Measurements from ENCODE around the gene SAMD10. TPM values are rescaled to one million over a fixed set of nuclear protein-coding genes. Genes with fewer than 3 reads are reported as not detected.
A peak's percentile ranks its signal among the peaks of the same experiment; 100 is the strongest.

The SAMD10 gene
- total and polyA plus RNA-seq, 4 donors = 0.84 to 4.1 (median 1.9) TPM

GRCh38 chr20:63947638-63948456 is 31.6 kb downstream of the SAMD10 start:
- DNase-seq (peak in 1 of 2 donors; percentile 51), ATAC-seq (ENCODE audit: low FRiP score) (no peak)
- intact Hi-C loops (cut with DNase I) = no loop called here
- no peaks in the 10 kb centered on the region for H3K4me1 ChIP-seq (ENCODE audit: control insufficient read depth in 1 of 2, insufficient read depth in 2 of 2, low read length in 2 of 2)
- H3K27me3 ChIP-seq (ENCODE audit: control insufficient read depth in 1 of 2, insufficient read depth in 2 of 2, low read length in 1 of 2) = no peaks in the 10 kb centered on the region
- H3K9me3 ChIP-seq (ENCODE audit: control insufficient read depth, low read length) = no peaks in the 10 kb centered on the region
- H3K36me3 ChIP-seq (ENCODE audit: control insufficient read depth in 1 of 2, insufficient read depth in 2 of 2, low read length in 1 of 2) = peaks cover 0 to 7% of the 10 kb centered on the region in 2 donors
- WGBS, 2 donors = 40 to 51% methylated on average over 27 of the region's 27 CpGs
- no peak overlapping the region for H3K4me3 ChIP-seq (ENCODE audit: low read length in 2 of 2)
- no peak overlapping the region for H3K27ac ChIP-seq (ENCODE audit: low read depth in 1 of 2, low read length in 2 of 2)

DNA sequence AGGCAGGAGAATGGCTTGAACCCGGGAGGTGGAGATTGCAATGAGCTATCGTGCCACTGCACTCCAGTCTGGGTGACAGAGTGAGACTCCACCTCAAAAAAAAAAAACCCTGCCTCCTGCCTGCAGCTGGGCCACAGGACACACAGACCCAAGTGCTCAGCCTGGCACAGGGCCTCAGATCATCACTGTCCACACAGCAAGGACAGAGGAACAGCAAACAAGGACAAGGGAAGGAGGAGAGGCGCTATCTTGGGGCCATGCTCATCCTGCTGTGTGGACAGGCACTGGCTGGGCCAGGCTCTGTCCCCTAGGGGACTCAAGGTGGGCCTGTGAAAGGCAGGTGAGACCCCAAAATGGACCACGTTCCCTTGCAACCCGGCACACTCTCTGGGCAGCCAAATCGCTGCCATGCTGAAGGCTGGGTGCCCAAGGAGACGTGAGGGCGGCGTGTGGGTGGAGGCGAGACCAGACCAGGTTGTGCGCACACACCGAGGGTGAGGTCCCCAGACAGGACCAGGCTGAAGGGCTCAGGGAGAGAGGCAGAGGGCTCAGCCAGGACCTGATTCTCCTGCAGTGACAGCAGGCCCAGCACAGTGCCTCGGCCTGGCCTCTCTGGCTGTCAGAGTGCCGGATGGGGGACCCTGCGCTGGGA is 32.3 kb downstream of the SAMD10 start:
- ATAC-seq (ENCODE audit: low FRiP score) = no peak
- no peak overlapping the region for H3K27ac ChIP-seq (ENCODE audit: low read depth in 1 of 2, low read length in 2 of 2)
- peaks cover 0 to 7% of the 10 kb centered on the region in 2 donors for H3K36me3 ChIP-seq (ENCODE audit: control insufficient read depth in 1 of 2, insufficient read depth in 2 of 2, low read length in 1 of 2)
- H3K9me3 ChIP-seq (ENCODE audit: control insufficient read depth, low read length) = no peaks in the 10 kb centered on the region
- DNase-seq = no peak
- intact Hi-C loops (cut with DNase I) = no loop called here
- 80 to 82% methylated on average over 15 of the region's 15 CpGs for WGBS, 2 donors
- no peaks in the 10 kb centered on the region for H3K4me1 ChIP-seq (ENCODE audit: control insufficient read depth in 1 of 2, insufficient read depth in 2 of 2, low read length in 2 of 2)
- no peaks in the 10 kb centered on the region for H3K27me3 ChIP-seq (ENCODE audit: control insufficient read depth in 1 of 2, insufficient read depth in 2 of 2, low read length in 1 of 2)
- no peak overlapping the region for H3K4me3 ChIP-seq (ENCODE audit: low read length in 2 of 2)

DNA sequence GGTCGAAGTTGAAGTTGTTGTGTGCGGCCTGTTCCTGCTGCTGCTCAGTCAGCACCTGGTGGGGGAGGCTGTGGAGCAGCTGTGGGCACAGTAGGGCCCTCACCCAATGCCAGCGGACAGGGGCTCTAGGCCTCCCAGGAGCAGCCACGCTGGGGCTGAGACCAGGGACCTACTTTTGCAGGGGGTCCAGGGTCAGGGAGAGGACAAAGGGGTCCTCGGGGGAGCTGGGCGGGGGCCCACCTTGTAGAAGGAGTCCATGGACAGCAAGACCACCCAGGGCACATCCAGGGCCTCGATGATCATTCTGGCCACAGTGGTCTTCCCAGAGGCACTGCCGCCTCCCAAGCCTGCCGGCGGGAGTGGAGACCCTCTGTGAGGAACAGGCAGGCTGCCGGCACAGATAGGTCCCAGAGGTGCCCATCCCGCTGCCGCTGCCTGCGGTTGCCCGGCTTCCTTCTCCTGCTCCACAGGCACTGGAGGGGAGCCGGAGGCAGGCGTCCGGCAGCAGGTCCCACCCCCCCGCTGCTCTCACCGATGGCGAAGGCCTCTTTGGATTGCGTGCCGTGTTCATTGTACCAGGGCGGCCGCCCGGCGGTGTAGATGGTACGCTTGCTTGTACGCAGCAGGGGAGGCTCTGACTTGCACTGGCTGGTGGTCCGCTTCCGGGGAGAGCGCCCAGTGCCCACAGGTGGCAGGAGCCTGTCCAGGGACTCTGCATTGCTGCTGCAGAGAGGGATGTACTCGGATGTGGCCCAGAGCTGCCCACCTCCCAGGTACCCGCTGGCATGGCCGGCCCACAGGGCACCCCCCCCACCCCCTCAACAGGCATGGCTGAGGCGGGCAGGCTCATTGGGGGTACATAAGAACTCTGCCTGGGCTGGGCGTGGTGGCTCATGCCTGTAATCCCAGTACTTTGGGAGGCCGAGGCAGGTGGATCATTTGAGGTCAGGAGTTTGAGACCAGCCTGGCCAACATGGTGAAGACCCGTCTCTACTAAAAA is 33.2 kb downstream of the SAMD10 start:
- H3K36me3 ChIP-seq (ENCODE audit: control insufficient read depth in 1 of 2, insufficient read depth in 2 of 2, low read length in 1 of 2) = peaks cover 0 to 7% of the 10 kb centered on the region in 2 donors
- WGBS, 2 donors = 90 to 92% methylated on average over 39 of the region's 39 CpGs
- H3K27me3 ChIP-seq (ENCODE audit: control insufficient read depth in 1 of 2, insufficient read depth in 2 of 2, low read length in 1 of 2) = no peaks in the 10 kb centered on the region
- no peak overlapping the region for H3K27ac ChIP-seq (ENCODE audit: low read depth in 1 of 2, low read length in 2 of 2)
- DNase-seq (no peak), ATAC-seq (ENCODE audit: low FRiP score) (no peak)
- no peaks in the 10 kb centered on the region for H3K4me1 ChIP-seq (ENCODE audit: control insufficient read depth in 1 of 2, insufficient read depth in 2 of 2, low read length in 2 of 2)
- no peaks in the 10 kb centered on the region for H3K9me3 ChIP-seq (ENCODE audit: control insufficient read depth, low read length)
- intact Hi-C loops (cut with DNase I) = no loop called here
- H3K4me3 ChIP-seq (ENCODE audit: low read length in 2 of 2) = no peak overlapping the region

DNA sequence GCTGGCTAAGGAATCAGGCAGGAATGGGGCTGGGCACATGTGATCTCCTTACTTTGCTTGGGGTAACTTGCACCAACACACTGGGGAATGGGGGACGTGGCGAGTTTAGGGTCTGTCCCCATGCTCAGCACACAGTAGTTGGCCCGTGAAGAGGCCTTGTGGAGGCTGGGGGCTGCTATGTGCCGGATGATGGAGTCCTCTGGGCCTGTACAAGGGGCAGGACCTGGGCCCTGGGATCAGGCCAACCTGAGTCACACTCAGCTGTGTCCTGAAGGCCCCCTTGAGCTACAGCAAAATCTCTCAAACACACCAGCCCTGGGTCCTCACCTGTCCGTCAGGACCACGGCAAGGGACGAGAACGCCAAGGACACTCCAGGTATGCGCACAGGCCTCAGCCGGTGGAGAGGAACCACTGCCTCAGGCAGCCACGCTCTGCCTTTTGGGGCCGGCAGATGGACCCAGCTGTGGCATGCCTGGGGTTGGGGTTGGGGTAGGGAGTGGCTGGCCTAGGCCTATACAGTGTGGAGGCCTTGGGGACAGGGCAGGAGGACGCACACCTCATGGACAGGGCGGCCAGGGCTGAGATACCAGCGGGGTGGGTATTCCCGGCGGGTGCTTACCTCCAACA is 34.3 kb downstream of the SAMD10 start:
- peaks cover 0 to 8% of the 10 kb centered on the region in 2 donors for H3K36me3 ChIP-seq (ENCODE audit: control insufficient read depth in 1 of 2, insufficient read depth in 2 of 2, low read length in 1 of 2)
- DNase-seq (peak in 1 of 2 donors; percentile 47), ATAC-seq (ENCODE audit: low FRiP score) (no peak)
- 84 to 85% methylated on average over 17 of the region's 17 CpGs for WGBS, 2 donors
- H3K4me3 ChIP-seq (ENCODE audit: low read length in 2 of 2) = no peak overlapping the region
- no peak overlapping the region for H3K27ac ChIP-seq (ENCODE audit: low read depth in 1 of 2, low read length in 2 of 2)
- H3K4me1 ChIP-seq (ENCODE audit: control insufficient read depth in 1 of 2, insufficient read depth in 2 of 2, low read length in 2 of 2) = no peaks in the 10 kb centered on the region
- H3K27me3 ChIP-seq (ENCODE audit: control insufficient read depth in 1 of 2, insufficient read depth in 2 of 2, low read length in 1 of 2) = no peaks in the 10 kb centered on the region
- H3K9me3 ChIP-seq (ENCODE audit: control insufficient read depth, low read length) = no peaks in the 10 kb centered on the region
- intact Hi-C loops (cut with DNase I) = no loop called here

DNA sequence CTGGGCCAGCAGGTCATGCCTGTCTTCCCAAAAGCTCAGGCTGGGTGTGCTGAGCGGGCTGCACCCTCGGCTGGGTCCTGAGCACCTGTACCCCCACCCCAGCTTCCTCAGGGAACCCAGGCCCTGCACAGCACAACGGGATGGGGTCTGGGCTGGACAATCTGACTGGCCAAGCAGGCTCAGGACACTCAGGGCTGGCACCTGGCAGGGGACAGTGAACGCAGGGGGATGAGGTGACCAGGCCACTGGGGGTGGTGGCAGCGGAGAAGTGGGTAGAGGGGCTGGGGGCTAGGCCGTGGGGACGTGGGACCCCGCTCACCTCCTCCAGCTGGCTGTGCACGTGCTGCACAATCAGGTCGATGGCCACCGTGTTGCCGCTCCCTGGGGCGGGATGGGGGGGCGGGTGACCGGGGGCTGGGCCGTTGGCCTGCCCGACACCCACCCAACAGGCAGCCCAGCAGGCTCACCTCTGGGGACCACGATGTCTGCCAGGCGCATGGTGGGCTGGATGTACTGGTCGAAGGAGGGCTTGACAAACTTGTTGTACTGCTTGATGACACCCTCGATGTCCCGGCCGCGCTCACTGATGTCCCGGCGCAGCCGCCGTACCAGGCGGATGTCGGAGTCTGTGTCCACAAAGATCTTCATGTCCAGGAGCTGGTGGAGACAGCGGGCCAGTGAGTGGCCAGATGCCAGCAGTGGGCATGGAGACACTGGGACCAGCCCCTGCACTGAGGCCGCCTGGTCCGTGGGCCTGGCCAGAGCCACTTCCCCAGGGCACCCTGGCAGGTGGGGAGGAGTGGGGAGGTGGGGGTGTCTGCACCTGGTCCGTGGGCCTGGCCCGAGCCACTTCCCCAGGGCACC is 35.1 kb downstream of the SAMD10 start:
- Histone ChIP-seq H3K27me3 (ENCODE audit: control insufficient read depth in 1 of 2, insufficient read depth in 2 of 2, low read length in 1 of 2) (no peaks in the 10 kb centered on the region), H3K4me3 (ENCODE audit: low read length in 2 of 2) (no peak overlapping the region), H3K27ac (ENCODE audit: low read depth in 1 of 2, low read length in 2 of 2) (no peak overlapping the region), H3K9me3 (ENCODE audit: control insufficient read depth, low read length) (no peaks in the 10 kb centered on the region), H3K36me3 (ENCODE audit: control insufficient read depth in 1 of 2, insufficient read depth in 2 of 2, low read length in 1 of 2) (peaks cover 0 to 11% of the 10 kb centered on the region in 2 donors), H3K4me1 (ENCODE audit: control insufficient read depth in 1 of 2, insufficient read depth in 2 of 2, low read length in 2 of 2) (no peaks in the 10 kb centered on the region)
- WGBS, 2 donors = 88 to 89% methylated on average over 33 to 35 of the region's 35 CpGs
- peak in 1 of 2 donors; percentile 49 for DNase-seq
- ATAC-seq (ENCODE audit: low FRiP score) = no peak
- intact Hi-C loops (cut with DNase I) = no loop called here

DNA sequence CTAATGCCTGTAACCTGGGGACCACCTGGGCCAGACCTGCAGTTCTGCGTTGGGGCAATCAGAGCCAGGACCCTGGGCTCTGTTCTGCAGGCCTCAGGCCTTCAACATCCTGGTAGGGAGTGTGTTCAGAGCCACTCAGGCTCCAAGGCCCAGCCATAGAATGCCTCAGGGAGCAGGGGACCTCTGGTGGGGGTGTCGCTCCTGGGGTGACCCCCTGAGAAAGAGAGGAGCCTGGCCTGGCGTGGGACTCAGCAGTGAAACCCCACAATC is 35.7 kb downstream of the SAMD10 start:
- intact Hi-C loops (cut with DNase I) = no loop called here
- no peak overlapping the region for H3K4me3 ChIP-seq (ENCODE audit: low read length in 2 of 2)
- DNase-seq (peak in 1 of 2 donors; percentile 45), ATAC-seq (ENCODE audit: low FRiP score) (no peak)
- peaks cover 0 to 11% of the 10 kb centered on the region in 2 donors for H3K36me3 ChIP-seq (ENCODE audit: control insufficient read depth in 1 of 2, insufficient read depth in 2 of 2, low read length in 1 of 2)
- WGBS, 2 donors = 92 to 94% methylated on average over 3 of the region's 3 CpGs
- H3K9me3 ChIP-seq (ENCODE audit: control insufficient read depth, low read length) = no peaks in the 10 kb centered on the region
- H3K27ac ChIP-seq (ENCODE audit: low read depth in 1 of 2, low read length in 2 of 2) = no peak overlapping the region
- H3K4me1 ChIP-seq (ENCODE audit: control insufficient read depth in 1 of 2, insufficient read depth in 2 of 2, low read length in 2 of 2) = no peaks in the 10 kb centered on the region
- H3K27me3 ChIP-seq (ENCODE audit: control insufficient read depth in 1 of 2, insufficient read depth in 2 of 2, low read length in 1 of 2) = no peaks in the 10 kb centered on the region

DNA sequence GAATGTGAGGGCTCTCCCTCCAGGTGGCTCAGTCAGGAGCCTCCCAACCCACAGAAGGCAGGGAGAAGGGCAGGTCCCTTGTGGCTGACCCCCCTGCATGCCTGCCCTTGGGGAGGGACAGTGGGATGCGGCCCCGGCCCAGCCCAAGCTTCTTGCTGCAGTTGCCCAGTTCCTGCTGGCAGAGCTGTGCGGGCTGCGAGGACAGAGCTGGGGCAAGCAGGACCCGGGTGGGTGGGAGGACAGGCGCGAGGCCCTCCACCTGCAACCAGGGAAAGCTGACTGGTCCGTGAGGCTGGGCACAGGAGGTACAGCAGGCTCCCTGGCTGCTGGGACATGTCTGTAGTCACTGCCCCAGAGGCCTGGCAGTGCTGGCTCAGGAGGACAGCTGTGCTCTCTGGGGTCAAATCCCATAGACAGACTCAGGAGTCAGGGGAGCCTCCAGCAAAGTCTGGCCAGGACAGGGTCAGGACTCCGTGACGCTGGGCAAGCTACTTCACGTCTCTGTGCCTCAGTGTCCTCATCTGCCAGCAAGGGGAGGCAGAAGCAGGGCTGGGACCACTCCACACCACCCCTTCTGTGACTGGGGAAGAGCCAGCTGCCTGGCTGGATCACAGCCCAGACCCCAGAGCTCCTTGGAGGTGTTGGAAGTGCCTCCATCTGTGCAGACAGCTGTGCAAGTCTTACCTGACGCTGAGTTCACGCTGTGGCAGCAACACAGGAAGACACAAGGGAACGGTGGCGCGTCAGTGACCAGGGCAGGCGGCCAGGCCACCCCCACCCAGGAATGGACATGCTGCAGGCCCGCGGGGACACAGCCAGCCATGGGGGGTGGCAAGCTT is 36.3 kb downstream of the SAMD10 start:
- DNase-seq (peak in 1 of 2 donors; percentile 47), ATAC-seq (ENCODE audit: low FRiP score) (no peak)
- Histone ChIP-seq H3K4me3 (ENCODE audit: low read length in 2 of 2) (no peak overlapping the region), H3K27me3 (ENCODE audit: control insufficient read depth in 1 of 2, insufficient read depth in 2 of 2, low read length in 1 of 2) (no peaks in the 10 kb centered on the region), H3K4me1 (ENCODE audit: control insufficient read depth in 1 of 2, insufficient read depth in 2 of 2, low read length in 2 of 2) (no peaks in the 10 kb centered on the region), H3K9me3 (ENCODE audit: control insufficient read depth, low read length) (no peaks in the 10 kb centered on the region), H3K36me3 (ENCODE audit: control insufficient read depth in 1 of 2, insufficient read depth in 2 of 2, low read length in 1 of 2) (peaks cover 0 to 11% of the 10 kb centered on the region in 2 donors), H3K27ac (ENCODE audit: low read depth in 1 of 2, low read length in 2 of 2) (no peak overlapping the region)
- intact Hi-C loops (cut with DNase I) = no loop called here
- 83 to 86% methylated on average over 19 of the region's 19 CpGs for WGBS, 2 donors
